Stimulated activated CD8-positive, alpha-beta memory T cell treated with anti-CD3 and anti-CD28 coated beads, Interleukin-7, amount 100 ng/mL, for 48 hours (primary cell): ENCODE data around the gene SERAC1.
"Not testable (repeated sequence)": the region's sequence is repeated elsewhere in the genome, so short reads cannot be mapped to it uniquely, and the experiment has no call there.

Experiments
- DNase-seq, 2 donors: peaks; one replicate each; pipeline ENCODE4 v3.0.0-alpha.2; 2020; ENCODE audit warnings: low read depth in 1 of 2; ENCODE audit errors: extremely low read depth in 1 of 2

Gene SERAC1

GRCh38 chr6:158175111-158175510, 7.0 kb upstream of the SERAC1 start:
- DNase-seq = no peak

GRCh38 chr6:158174514-158174913, 6.5 kb upstream of the SERAC1 start:
- no peak for DNase-seq

- no peak for DNase-seq
Measured at GRCh38 chr6:158174024-158174423, 6.0 kb upstream of the SERAC1 start.

GRCh38 chr6:158172001-158172400, 3.9 kb upstream of the SERAC1 start:
- no peak for DNase-seq

GRCh38 chr6:158170656-158171081, 2.6 kb upstream of the SERAC1 start:
- no peak for DNase-seq

GRCh38 chr6:158169634-158170033, 1.6 kb upstream of the SERAC1 start:
- not testable (repeated sequence) for DNase-seq

GRCh38 chr6:158165919-158166416, 2.1 kb downstream of the SERAC1 start:
- no peak for DNase-seq

GRCh38 chr6:158164579-158165170, 3.4 kb downstream of the SERAC1 start:
- DNase-seq = no peak

GRCh38 chr6:158161566-158162254, 6.4 kb downstream of the SERAC1 start:
- DNase-seq = no peak

- no peak for DNase-seq
Measured at GRCh38 chr6:158160932-158161539, 7.0 kb downstream of the SERAC1 start.

GRCh38 chr6:158158748-158159147, 9.3 kb downstream of the SERAC1 start:
- no peak for DNase-seq

GRCh38 chr6:158158123-158158522, 9.9 kb downstream of the SERAC1 start:
- DNase-seq = no peak

- DNase-seq = no peak
Measured at GRCh38 chr6:158157064-158157764, 10.8 kb downstream of the SERAC1 start.

- DNase-seq = no peak
Measured at GRCh38 chr6:158154816-158155215, 13.2 kb downstream of the SERAC1 start.

- no peak for DNase-seq
Measured at GRCh38 chr6:158153576-158153975, 14.5 kb downstream of the SERAC1 start.

GRCh38 chr6:158152659-158153058, 15.4 kb downstream of the SERAC1 start:
- DNase-seq = no peak

GRCh38 chr6:158152025-158152424, 16.0 kb downstream of the SERAC1 start:
- DNase-seq = not testable (repeated sequence)

- DNase-seq = no peak
Measured at GRCh38 chr6:158150701-158151100, 17.4 kb downstream of the SERAC1 start.

GRCh38 chr6:158149641-158150040, 18.4 kb downstream of the SERAC1 start:
- no peak for DNase-seq

GRCh38 chr6:158143700-158144099, 24.4 kb downstream of the SERAC1 start:
- no peak for DNase-seq

- DNase-seq = no peak
Measured at GRCh38 chr6:158142789-158143188, 25.3 kb downstream of the SERAC1 start.
